Stimulated activated CD4-positive, alpha-beta T cell treated with anti-CD3 and anti-CD28 coated beads, Interleukin-4, amount 100 ng/mL, for 48 hours (primary cell): Measurements from ENCODE around the gene ARPC2.

Experiments used
- DNase-seq, 2 donors: peaks; one replicate each; pipeline ENCODE4 v3.0.0-alpha.2; 2020; ENCODE audit warnings: low read depth in 2 of 2

ARPC2 gene

GRCh38 chr2:218217360-218218267 is 625 bp downstream of the ARPC2 start:
- DNase-seq, result peak; percentile 62 to 72

- no peak for DNase-seq
Measured at GRCh38 chr2:218218268-218219185, 1.5 kb downstream of the ARPC2 start.

GRCh38 chr2:218219934-218220333 is 2.9 kb downstream of the ARPC2 start:
- DNase-seq, result no peak

DNA sequence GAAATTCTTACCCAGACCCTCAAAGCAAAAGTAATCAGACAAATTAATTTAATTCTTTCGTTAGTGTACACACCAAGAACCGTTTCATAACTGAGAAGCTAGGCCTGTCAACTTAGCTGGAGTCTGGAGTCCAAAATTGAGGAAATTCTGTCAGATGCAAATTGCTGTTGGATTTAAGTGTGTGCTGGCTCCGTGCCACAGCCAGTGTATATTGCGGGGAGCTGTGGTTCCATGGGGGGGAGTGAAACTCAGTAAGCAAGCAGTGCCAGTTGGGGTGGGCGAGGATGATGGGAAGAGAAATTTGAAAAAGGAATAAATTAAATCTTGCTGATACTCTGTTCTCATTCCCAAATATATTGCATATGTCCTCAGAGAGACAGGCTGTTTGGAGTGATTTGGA is 4.0 kb downstream of the ARPC2 start:
- DNase-seq, result no peak

DNA sequence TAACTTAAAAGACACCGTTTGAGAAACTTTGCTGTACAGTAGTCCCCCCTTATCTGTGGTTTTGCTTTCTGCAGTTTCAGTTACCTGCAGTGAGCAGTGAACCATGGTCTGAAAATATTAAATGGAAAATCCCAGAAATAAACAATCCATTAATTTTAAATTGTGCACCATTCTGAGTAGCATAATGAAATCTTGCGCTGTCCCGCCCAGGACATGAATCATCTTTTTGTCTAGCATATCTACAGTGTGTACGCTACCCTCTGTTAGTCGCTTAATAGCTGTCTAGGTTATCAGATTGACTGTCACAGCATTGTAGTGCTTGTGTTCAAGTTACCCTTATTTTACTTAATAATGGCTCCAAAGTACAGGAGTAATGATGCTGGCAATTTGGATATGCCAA is 6.1 kb downstream of the ARPC2 start:
- DNase-seq, result no peak

- no peak for DNase-seq
Measured at GRCh38 chr2:218224186-218224585, 7.2 kb downstream of the ARPC2 start.

GRCh38 chr2:218226903-218227302 is 9.9 kb downstream of the ARPC2 start:
- DNase-seq, result no peak

- DNase-seq, result no peak
Measured at GRCh38 chr2:218228366-218229090, 11.5 kb downstream of the ARPC2 start.

DNA sequence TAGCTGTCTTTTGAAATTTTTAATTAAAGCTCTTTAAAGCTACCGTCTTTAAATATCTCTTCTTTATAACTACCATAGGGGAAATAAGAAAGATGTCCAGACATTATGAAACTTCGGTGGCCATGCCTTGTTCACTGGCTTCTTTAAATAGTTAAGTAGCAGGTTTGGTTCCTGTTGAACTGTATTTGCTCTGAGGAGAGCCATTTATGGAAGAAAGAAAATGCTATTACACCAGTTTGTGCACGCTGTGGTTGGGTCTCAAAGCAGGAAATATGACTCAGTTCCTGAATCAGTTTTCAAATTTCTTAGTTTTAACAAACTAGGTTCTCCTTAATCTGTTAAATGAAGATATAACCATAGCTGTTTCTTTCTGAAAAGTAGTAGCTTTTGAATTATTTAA is 12.2 kb downstream of the ARPC2 start:
- no peak for DNase-seq

DNA sequence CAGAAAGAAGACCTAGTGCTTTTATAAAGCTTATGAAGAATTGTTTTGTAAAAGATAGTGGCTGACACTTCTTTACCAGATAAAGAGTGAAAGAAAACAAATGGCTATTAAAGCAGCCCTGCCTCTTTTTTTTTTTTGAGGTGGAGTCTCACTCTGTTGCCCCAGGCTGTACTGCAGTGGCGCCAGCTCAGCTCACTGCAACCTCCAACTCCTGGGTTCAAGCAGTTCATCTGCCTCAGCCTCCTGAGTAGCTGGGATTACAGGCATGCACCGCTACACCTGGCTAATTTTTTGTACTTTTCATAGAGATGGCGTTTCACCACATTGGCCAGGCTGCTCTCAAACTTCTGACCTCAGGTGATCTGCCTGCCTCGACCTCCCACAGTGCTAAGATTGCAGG is 12.9 kb downstream of the ARPC2 start:
- no peak for DNase-seq

- no peak for DNase-seq
Measured at GRCh38 chr2:218230882-218231281, 13.9 kb downstream of the ARPC2 start.

GRCh38 chr2:218233543-218233942 is 16.6 kb downstream of the ARPC2 start:
- DNase-seq, result no peak

GRCh38 chr2:218234521-218234920 is 17.5 kb downstream of the ARPC2 start:
- no peak for DNase-seq

- DNase-seq, result no peak
Measured at GRCh38 chr2:218235017-218235416, 18.0 kb downstream of the ARPC2 start.

- no peak for DNase-seq
Measured at GRCh38 chr2:218236829-218237228, 19.8 kb downstream of the ARPC2 start.

DNA sequence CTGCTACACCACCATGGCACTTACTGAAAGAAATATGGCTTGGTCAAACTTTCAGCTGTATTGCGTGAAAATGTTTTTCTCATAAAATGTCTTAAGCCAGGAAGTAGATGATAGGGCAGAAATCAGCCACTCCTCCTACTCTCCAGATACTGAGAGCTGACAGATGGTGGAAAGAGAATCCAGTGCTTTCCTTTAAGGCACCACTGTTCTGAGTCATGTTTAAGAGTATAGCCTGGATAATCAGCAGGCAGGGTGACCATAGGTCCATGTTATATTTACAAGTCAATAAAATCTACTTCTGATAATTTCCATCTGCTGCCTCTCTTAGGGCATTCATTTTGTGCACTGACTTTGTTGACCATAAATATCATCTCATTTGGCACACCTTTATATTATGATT is 21.9 kb downstream of the ARPC2 start:
- DNase-seq, result no peak

GRCh38 chr2:218244204-218244603 is 27.2 kb downstream of the ARPC2 start:
- DNase-seq, result no peak

- no peak for DNase-seq
Measured at GRCh38 chr2:218244665-218245064, 27.7 kb downstream of the ARPC2 start.

- DNase-seq, result no peak
Measured at GRCh38 chr2:218245214-218245613, 28.2 kb downstream of the ARPC2 start.

GRCh38 chr2:218249691-218250090 is 32.7 kb downstream of the ARPC2 start:
- no peak for DNase-seq

- DNase-seq, result no peak
Measured at GRCh38 chr2:218252509-218253231, 35.7 kb downstream of the ARPC2 start.
